ENCODE data around the gene RNASEL. TPM values are rescaled to one million over a fixed set of nuclear protein-coding genes. Genes with fewer than 3 reads are reported as not detected.

The RNASEL gene
- total and polyA plus RNA-seq, 2 donors (not counting 1 experiment from before 2014, with no cell fraction given) = 6.9 to 18.1 TPM

GRCh38 chr1:182575540-182576149 is 13.4 kb downstream of the RNASEL start:
- H3K27me3 ChIP-seq (replicated peaks in 1 of 4; ENCODE audit: control extremely low read depth in 1 of 4, control insufficient read depth in 3 of 4, insufficient read depth in 4 of 4, low read length in 3 of 4) = no peaks in the 10 kb centered on the region
- no peak overlapping the region for H3K27ac Mint-ChIP-seq
- peaks cover 13% of the 10 kb centered on the region for H3K4me1 Mint-ChIP-seq
- ChIA-PET POLR2A (no interaction called here), CTCF (interaction anchor here (0.6 kb wide), 1 partner anchor 132 kb away, joined by 3 read pairs; no protein-coding TSS in a partner anchor)
- WGBS (ENCODE audit: insufficient coverage) = 100% methylated on average over 2 of the region's 3 CpGs
- no peak overlapping the region for H2AFZ ChIP-seq (ENCODE audit: insufficient read depth, low read depth, low read length, poor library complexity, severe bottlenecking)
- DNase-seq (no peak), ATAC-seq (ENCODE audit: low read depth) (no peak)
- peaks cover 4 to 70% of the 10 kb centered on the region in 2 experiments for H3K36me3 ChIP-seq (replicated peaks in 1 of 2; ENCODE audit: control extremely low read depth in 1 of 2, control insufficient read depth in 1 of 2, extremely low read depth in 1 of 2, insufficient read depth in 2 of 2, low read length in 1 of 2)
- no peak overlapping the region for H3K4me2 ChIP-seq (replicated peaks; ENCODE audit: low read depth, low read length, poor library complexity, severe bottlenecking)
- no peak overlapping the region for H3K4me3 Mint-ChIP-seq
- TF ChIP-seq CTCF (IDR thresholded peaks at IDR 0.05) (no peak), EZH2 (IDR thresholded peaks at IDR 0.05; ENCODE audit: borderline replicate concordance, insufficient read depth, low read depth, low read length, poor library complexity, severe bottlenecking) (no peak)
- no peaks in the 10 kb centered on the region for H4K20me1 ChIP-seq (ENCODE audit: control insufficient read depth, insufficient read depth, low read length, poor library complexity, severe bottlenecking)
- H3K9me3 ChIP-seq (ENCODE audit: control extremely low read depth in 1 of 3, control insufficient read depth in 2 of 3, insufficient read depth in 1 of 3, low read length in 2 of 3) = no peaks in the 10 kb centered on the region
- H3K4me1 ChIP-seq (ENCODE audit: control insufficient read depth in 2 of 2, insufficient read depth in 2 of 2, low read length in 2 of 2) = peaks cover 5 to 19% of the 10 kb centered on the region in 2 donors
- intact Hi-C loops (cut with micrococcal nuclease) = no loop called here
- H3K9ac ChIP-seq (ENCODE audit: low read length) = no peak overlapping the region
- H3K27ac ChIP-seq (ENCODE audit: low read length in 2 of 2) = no peak overlapping the region
- no peaks in the 10 kb centered on the region for H3K27me3 Mint-ChIP-seq
- no peaks in the 10 kb centered on the region for H3K9me3 Mint-ChIP-seq (ENCODE audit: insufficient read depth)
- H3K79me2 ChIP-seq (ENCODE audit: control insufficient read depth, insufficient read depth, low read length) = no peaks in the 10 kb centered on the region
- no peak overlapping the region for H3K4me3 ChIP-seq (ENCODE audit: control extremely low read depth in 1 of 5, extremely low read depth in 1 of 5, insufficient read depth in 1 of 5, low read depth in 2 of 5, low read length in 4 of 5)

- Mint-ChIP-seq H3K27ac (no peak overlapping the region), H3K9me3 (ENCODE audit: insufficient read depth) (no peaks in the 10 kb centered on the region), H3K4me1 (peaks cover 13% of the 10 kb centered on the region), H3K4me3 (no peak overlapping the region), H3K27me3 (no peaks in the 10 kb centered on the region)
- H3K9ac ChIP-seq (ENCODE audit: low read length) = no peak overlapping the region
- intact Hi-C loops (cut with micrococcal nuclease) = no loop called here
- H3K9me3 ChIP-seq (ENCODE audit: control extremely low read depth in 1 of 3, control insufficient read depth in 2 of 3, insufficient read depth in 1 of 3, low read length in 2 of 3) = no peaks in the 10 kb centered on the region
- POLR2A ChIA-PET = no interaction called here
- no peak for TF ChIP-seq CTCF (IDR thresholded peaks at IDR 0.05)
- TF ChIP-seq EZH2 (IDR thresholded peaks at IDR 0.05; ENCODE audit: borderline replicate concordance, insufficient read depth, low read depth, low read length, poor library complexity, severe bottlenecking) = no peak
- ATAC-seq (ENCODE audit: low read depth) (no peak), DNase-seq (no peak)
- H3K4me1 ChIP-seq (ENCODE audit: control insufficient read depth in 2 of 2, insufficient read depth in 2 of 2, low read length in 2 of 2) = peaks cover 20 to 34% of the 10 kb centered on the region in 2 donors
- H3K36me3 ChIP-seq (replicated peaks in 1 of 2; ENCODE audit: control extremely low read depth in 1 of 2, control insufficient read depth in 1 of 2, extremely low read depth in 1 of 2, insufficient read depth in 2 of 2, low read length in 1 of 2) = peaks cover under 1 to 55% of the 10 kb centered on the region in 2 experiments
- CTCF ChIA-PET = interaction anchor here (1.1 to 1.5 kb wide), 6 partner anchors 19 to 90 kb away, joined by 3 to 6 read pairs (median 4); no protein-coding TSS in a partner anchor
- no peaks in the 10 kb centered on the region for H3K79me2 ChIP-seq (ENCODE audit: control insufficient read depth, insufficient read depth, low read length)
- H3K4me3 ChIP-seq (ENCODE audit: control extremely low read depth in 1 of 5, extremely low read depth in 1 of 5, insufficient read depth in 1 of 5, low read depth in 2 of 5, low read length in 4 of 5) = no peak overlapping the region
- H3K27ac ChIP-seq (ENCODE audit: low read length in 2 of 2) = no peak overlapping the region
- no peaks in the 10 kb centered on the region for H4K20me1 ChIP-seq (ENCODE audit: control insufficient read depth, insufficient read depth, low read length, poor library complexity, severe bottlenecking)
- H3K27me3 ChIP-seq (replicated peaks in 1 of 4; ENCODE audit: control extremely low read depth in 1 of 4, control insufficient read depth in 3 of 4, insufficient read depth in 4 of 4, low read length in 3 of 4) = no peaks in the 10 kb centered on the region
- no CpG with 5 or more reads among the region's 4 CpGs for WGBS (ENCODE audit: insufficient coverage)
- H3K4me2 ChIP-seq (replicated peaks; ENCODE audit: low read depth, low read length, poor library complexity, severe bottlenecking) = no peak overlapping the region
- no peak overlapping the region for H2AFZ ChIP-seq (ENCODE audit: insufficient read depth, low read depth, low read length, poor library complexity, severe bottlenecking)
Observed at GRCh38 chr1:182574156-182574555, 14.9 kb downstream of the RNASEL start.

Measured in B cell (primary cell).